Endothelial cell of umbilical vein (primary cell): ENCODE results near the gene PTGES. TPM values are rescaled to one million over a fixed set of nuclear protein-coding genes. Genes with fewer than 3 reads are reported as not detected.

Experiments
- BruUV-seq: library from RNA; stranded (reverse); fragments of 400-500 nt; replicated peaks from 2 replicates; lab custom pipeline; 2021; lab: Mats Ljungman, UMichigan
- CTCF ChIA-PET: fragments of 300-600, 350-600 bp; sonication (Branson Sonifier 250); formaldehyde crosslinking; loops from one replicate; lab custom pipeline; 2021; ENCODE audit warnings: antibody characterized with exemption, inconsistent platforms; lab: Charles Lee
- POLR2A ChIA-PET: fragments of 300-600, 350-600 bp; sonication (Branson Sonifier 250); formaldehyde crosslinking; loops from one replicate; lab custom pipeline; 2021; ENCODE audit warnings: antibody characterized with exemption, inconsistent platforms; lab: Charles Lee
- DNase-seq: peaks from one replicate; pipeline ENCODE4 v3.0.0-alpha.2; 2011; ENCODE audit warnings: low read depth, low spot score
- FAIRE-seq: peaks from 2 replicates; lab custom pipeline; 2011; peaks lifted over from hg19 to GRCh38; lab: Jason Lieb, UNC
- H2AFZ ChIP-seq: 2 replicates; pipeline ENCODE4 v1.6.0; 2012; ENCODE audit warnings: low read depth, low read length, control low read depth, inconsistent platforms
- H3K27ac ChIP-seq: 2 replicates; pipeline ENCODE4 v1.5.1; 2011; ENCODE audit warnings: low read depth, mild to moderate bottlenecking, control low read depth, low read length, moderate library complexity; ENCODE audit not compliant: insufficient read depth
- H3K27me3 ChIP-seq, 2 experiments: 2 replicates each; pipeline versions ENCODE4 v1.6.0 to v1.6.1; 2011; ENCODE audit warnings: low read length in 2 of 2, mixed read lengths in 1 of 2; ENCODE audit not compliant: control insufficient read depth in 2 of 2, insufficient read depth in 2 of 2
- H3K36me3 ChIP-seq, 2 experiments: 2 replicates in 1 of 2; 3 replicates in 1 of 2; pipeline ENCODE4 v1.5.1; 2011; ENCODE audit warnings: low read length in 2 of 2, mild to moderate bottlenecking in 1 of 2, moderate library complexity in 1 of 2; ENCODE audit not compliant: control insufficient read depth in 2 of 2, insufficient read depth in 2 of 2; ENCODE audit errors: extremely low read depth in 1 of 2
- H3K4me1 ChIP-seq: 3 replicates; pipeline ENCODE4 v1.5.1; 2011; ENCODE audit warnings: mild to moderate bottlenecking, low read length; ENCODE audit not compliant: control insufficient read depth, insufficient read depth; ENCODE audit errors: extremely low read depth
- H3K4me2 ChIP-seq: 2 replicates; pipeline ENCODE4 v1.6.1; 2011; ENCODE audit warnings: low read length, control low read depth, mixed read lengths; ENCODE audit not compliant: insufficient read depth
- H3K4me3 ChIP-seq, 3 experiments: fragments of 200-600 bp in 1 of 3; sonication (generic), shearing (Covaris generic) in 1 of 3; replicated peaks in 1 of 3; 2 replicates each; pipeline ENCODE4 v1.5.1; 2011 to 2016; ENCODE audit warnings: control low read depth in 3 of 3, low read length in 3 of 3, mild to moderate bottlenecking in 2 of 3, inconsistent platforms in 1 of 3, low read depth in 1 of 3, moderate library complexity in 1 of 3; ENCODE audit not compliant: insufficient read depth in 1 of 3
- H3K79me2 ChIP-seq: 2 replicates; pipeline ENCODE4 v1.6.0; 2012; ENCODE audit warnings: low read length, inconsistent platforms; ENCODE audit not compliant: control insufficient read depth, insufficient read depth
- H3K9ac ChIP-seq: replicated peaks from 2 replicates; pipeline ENCODE3; 2011; ENCODE audit warnings: low read length, control low read depth; ENCODE audit not compliant: insufficient read depth; ENCODE audit errors: extremely low read depth
- H3K9me1 ChIP-seq: replicated peaks from 3 replicates; pipeline ENCODE4 v1.6.0; 2011; ENCODE audit warnings: mild to moderate bottlenecking, low read length; ENCODE audit not compliant: control insufficient read depth, insufficient read depth; ENCODE audit errors: extremely low read depth
- H3K9me3 ChIP-seq: replicated peaks from 2 replicates; pipeline ENCODE4 v1.5.1; 2012; ENCODE audit warnings: low read length, inconsistent platforms; ENCODE audit not compliant: control insufficient read depth, insufficient read depth
- H4K20me1 ChIP-seq: replicated peaks from 2 replicates; pipeline ENCODE3; 2011; ENCODE audit warnings: mild to moderate bottlenecking, low read length; ENCODE audit not compliant: control insufficient read depth, insufficient read depth; ENCODE audit errors: extremely low read depth
- CTCF ChIP-seq, 2 donors: IDR thresholded peaks; 1 replicate in 1 of 2; 2 replicates in 1 of 2; pipeline ENCODE4 v1.5.1; 2011; ENCODE audit warnings: low read length in 2 of 2, mild to moderate bottlenecking in 2 of 2, moderate library complexity in 2 of 2, control low read depth in 1 of 2, inconsistent platforms in 1 of 2, low read depth in 1 of 2; ENCODE audit not compliant: insufficient read depth in 1 of 2; ENCODE audit errors: extremely low read depth in 1 of 2
- EZH2 ChIP-seq: IDR thresholded peaks from 2 replicates; pipeline ENCODE4 v1.6.1; 2012; ENCODE audit warnings: borderline replicate concordance, low read depth, mild to moderate bottlenecking, moderate library complexity, low read length, inconsistent platforms; ENCODE audit not compliant: severe bottlenecking
- FOS ChIP-seq: IDR thresholded peaks from 2 replicates; pipeline ENCODE4 v1.6.1; 2011; ENCODE audit warnings: mild to moderate bottlenecking, low read length, moderate library complexity, borderline replicate concordance; ENCODE audit not compliant: insufficient read depth
- GATA2 ChIP-seq: IDR thresholded peaks from 2 replicates; pipeline ENCODE4 v1.7.0; 2011; ENCODE audit warnings: low read depth, mild to moderate bottlenecking, moderate library complexity, mixed read lengths, low read length; ENCODE audit not compliant: insufficient read length, insufficient read depth
- JUN ChIP-seq: IDR thresholded peaks from 2 replicates; pipeline ENCODE4 v1.6.1; 2011; ENCODE audit warnings: borderline replicate concordance, low read depth; ENCODE audit not compliant: insufficient read length, insufficient read depth
- MAX ChIP-seq: IDR thresholded peaks from 2 replicates; pipeline ENCODE4 v1.6.1; 2011; ENCODE audit not compliant: insufficient read depth, insufficient read length
- MYC ChIP-seq: IDR thresholded peaks from one replicate; pipeline ENCODE4 v1.6.1; 2011; ENCODE audit warnings: mild to moderate bottlenecking, low read depth, low read length
- POLR2A ChIP-seq: IDR thresholded peaks from 2 replicates; pipeline ENCODE4 v1.6.1; 2012; ENCODE audit warnings: low read depth, mild to moderate bottlenecking, control low read depth, low read length
- POLR2AphosphoS5 ChIP-seq: IDR thresholded peaks from 2 replicates; pipeline ENCODE4 v1.6.1; 2012; ENCODE audit warnings: low read depth, mild to moderate bottlenecking, control low read depth, low read length, moderate library complexity; ENCODE audit not compliant: insufficient read depth
- dilution Hi-C: fragments of 300-500 bp; cut with MboI; formaldehyde crosslinking; loops from one replicate; pipeline ENCODE4 v1.15.0; 2019; ENCODE audit warnings: low sequenced_read_pairs; ENCODE audit not compliant: extremely low pct_ligation_motif_present
- intact Hi-C: fragments of 100-400 bp; cut with micrococcal nuclease; formaldehyde crosslinking; loops from one replicate; pipeline ENCODE4 v1.10.0; 2022
- polyA plus RNA-seq, 4 experiments: library from polyadenylated mRNA; depleted of rRNA in 3 of 4; stranded (reverse) in 3 of 4; unstranded in 1 of 4; fragments of >200 nt; gene quantifications; 2 replicates each; pipeline versions ENCODE4 v1.2.1 to v1.2.3, GENCODE V29; 2011 to 2012; ENCODE audit warnings: missing spikeins in 1 of 4
- total RNA-seq: library from RNA; stranded (reverse); gene quantifications from 2 replicates; pipeline ENCODE4 v1.2.3, GENCODE V29; 2021

PTGES gene
- total and polyA plus RNA-seq, 2 donors (not counting 3 experiments of a cell fraction or from before 2014, with no cell fraction given) = not detected

- Histone ChIP-seq H3K27me3 (peaks cover 2 to 10% of the 10 kb centered on the region in 2 experiments), H3K36me3 (no peaks in the 10 kb centered on the region), H3K9me3 (no peaks in the 10 kb centered on the region), H3K9me1 (no peaks in the 10 kb centered on the region), H3K4me2 (no peak overlapping the region), H4K20me1 (no peaks in the 10 kb centered on the region), H3K79me2 (no peaks in the 10 kb centered on the region), H3K4me1 (peaks cover 5% of the 10 kb centered on the region), H3K9ac (no peak overlapping the region), H2AFZ (no peak overlapping the region), H3K27ac (no peak overlapping the region), H3K4me3 (no peak overlapping the region)
- TF ChIP-seq FOS = no peak
- TF ChIP-seq EZH2 = no peak
- no peak for TF ChIP-seq GATA2
- TF ChIP-seq MYC = no peak
- no peak for TF ChIP-seq CTCF (IDR thresholded peaks at IDR 0.05; ENCODE audit: extremely low read depth in 1 of 2, insufficient read depth in 1 of 2, low read depth in 1 of 2, low read length in 2 of 2)
- no peak for TF ChIP-seq POLR2A
- no peak for TF ChIP-seq MAX
- TF ChIP-seq POLR2AphosphoS5 = no peak
- TF ChIP-seq JUN = no peak
- POLR2A ChIA-PET = no interaction called here
- no peak for FAIRE-seq
- no TSS peak for BruUV-seq
- dilution Hi-C loops = no loop called here
- DNase-seq = no peak
- CTCF ChIA-PET = interaction anchor here (1.2 kb wide), 1 partner anchor 13 kb away, joined by 3 read pairs; no protein-coding TSS in a partner anchor
- intact Hi-C loops = no loop called here
These were observed 51.8 kb downstream of the PTGES start for GRCh38 chr9:129701054-129701453.
